GM12891 (cell line): ENCODE data around the gene OR2K2.
"Not testable (repeated sequence)": the region's sequence is repeated elsewhere in the genome, so short reads cannot be mapped to it uniquely, and the experiment has no call there.

Experiments
- DNase-seq: peaks from one replicate; pipeline ENCODE4 v3.0.0; 2011; ENCODE audit warnings: low spot score; ENCODE audit not compliant: insufficient read length
- FAIRE-seq: peaks from 2 replicates; lab custom pipeline; 2011; peaks lifted over from hg19 to GRCh38; lab: Jason Lieb, UNC
- PAX5 ChIP-seq: IDR thresholded peaks from 2 replicates; pipeline ENCODE4 v1.6.1; 2011; ENCODE audit warnings: low read length, moderate library complexity, mild to moderate bottlenecking; ENCODE audit not compliant: insufficient read depth, severe bottlenecking
- POLR2A ChIP-seq: IDR thresholded peaks from 2 replicates; pipeline ENCODE4 v1.6.1; 2011; ENCODE audit warnings: low read depth, low read length, control low read depth
- POLR2AphosphoS5 ChIP-seq: IDR thresholded peaks from 2 replicates; pipeline ENCODE4 v1.6.1; 2011; ENCODE audit warnings: low read depth, low read length, control low read depth
- POU2F2 ChIP-seq: IDR thresholded peaks from 2 replicates; pipeline ENCODE4 v1.6.1; 2011; ENCODE audit warnings: low read depth, mild to moderate bottlenecking, control low read depth, low read length, moderate library complexity
- SPI1 ChIP-seq: IDR thresholded peaks from 2 replicates; pipeline ENCODE4 v1.6.1; 2011; ENCODE audit warnings: low read depth, low read length, control low read depth
- TAF1 ChIP-seq: IDR thresholded peaks from 2 replicates; pipeline ENCODE4 v1.6.1; 2011; ENCODE audit warnings: low read depth, low read length, control low read depth

Gene OR2K2

GRCh38 chr9:111349766-111350165, 19.7 kb upstream of the OR2K2 start:
- DNase-seq (no peak), FAIRE-seq (no peak)
- no peak for TF ChIP-seq PAX5
- TF ChIP-seq POLR2AphosphoS5: no peak

DNA sequence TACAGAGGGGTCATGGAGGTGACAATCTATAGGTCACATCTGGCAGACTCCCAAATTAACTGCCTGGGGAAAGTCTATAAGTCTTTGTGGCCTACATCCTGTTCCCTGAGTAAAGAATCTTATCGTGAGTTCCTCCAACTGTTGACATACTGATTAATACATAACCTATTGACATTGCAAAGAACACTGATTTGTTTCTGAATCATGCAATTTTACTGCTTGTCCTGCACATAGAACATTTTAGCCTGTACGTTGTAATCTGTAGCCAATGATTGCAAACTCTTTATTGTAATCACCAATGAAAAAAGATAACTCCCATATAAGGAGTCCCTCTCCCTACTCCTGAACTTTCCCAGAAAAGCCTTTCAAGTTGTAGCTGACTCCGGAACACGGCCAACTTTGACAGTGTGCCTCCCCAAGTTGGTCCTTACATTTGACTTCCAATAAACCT, 18.8 kb upstream of the OR2K2 start:
- DNase-seq (no peak), FAIRE-seq (no peak)
- TF ChIP-seq POLR2AphosphoS5 (no peak), POU2F2 (no peak), PAX5 (no peak), SPI1 (no peak), POLR2A (no peak), TAF1 (no peak)

- not testable (repeated sequence) for FAIRE-seq, DNase-seq
Observed at GRCh38 chr9:111334318-111334863, 4.4 kb upstream of the OR2K2 start.

- no peak for FAIRE-seq
- TF ChIP-seq SPI1 (no peak), POLR2A (no peak), POLR2AphosphoS5 (no peak), POU2F2 (no peak), PAX5 (no peak), TAF1 (no peak)
- no peak for DNase-seq
Observed at GRCh38 chr9:111320631-111321030, 9.4 kb downstream of the OR2K2 start.

- TF ChIP-seq POLR2A: no peak
- no peak for TF ChIP-seq TAF1
- no peak for TF ChIP-seq POLR2AphosphoS5
- no peak for TF ChIP-seq PAX5
- TF ChIP-seq POU2F2: no peak
- DNase-seq (no peak), FAIRE-seq (no peak)
Observed at GRCh38 chr9:111316796-111317195, 13.2 kb downstream of the OR2K2 start.

DNA sequence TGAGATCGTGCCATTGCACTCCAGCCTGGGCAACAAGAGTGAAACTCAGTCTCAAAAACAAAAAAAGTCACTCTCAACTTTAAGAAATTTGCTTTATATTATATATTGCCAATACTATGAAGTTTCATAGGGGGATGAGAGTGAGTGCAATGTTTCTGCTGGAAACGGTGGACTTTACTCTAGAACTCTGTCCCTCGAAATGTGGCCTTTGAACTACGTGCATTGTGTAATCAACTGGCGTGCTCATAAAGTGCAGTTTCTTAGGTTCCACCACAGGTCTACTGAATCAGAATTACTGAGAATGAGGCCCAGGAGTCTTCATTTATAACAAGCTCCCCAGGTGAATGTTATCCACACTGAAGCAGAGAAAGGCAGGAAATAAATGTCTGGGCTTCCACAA, 24.1 kb downstream of the OR2K2 start:
- DNase-seq: no peak

DNA sequence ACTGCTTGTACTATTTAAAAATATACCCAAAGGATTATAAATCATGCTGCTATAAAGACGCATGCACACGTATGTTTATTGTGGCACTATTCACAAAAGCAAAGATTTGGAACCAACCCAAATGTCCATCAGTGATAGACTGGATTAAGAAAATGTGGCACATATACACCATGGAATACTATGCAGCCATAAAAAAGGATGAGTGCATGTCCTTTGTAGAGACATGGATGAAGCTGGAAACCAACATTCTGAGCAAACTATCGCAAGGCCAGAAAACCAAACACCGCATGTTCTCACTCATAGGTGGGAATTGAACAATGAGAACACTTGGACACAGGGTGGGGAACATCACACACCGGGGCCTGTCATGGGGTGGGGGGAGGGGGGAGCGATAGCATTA, 26.0 kb downstream of the OR2K2 start:
- DNase-seq, FAIRE-seq: not testable (repeated sequence)

More for the DNA sequence above, 24.1 kb downstream of the OR2K2 start:
- FAIRE-seq: no peak
- TF ChIP-seq POLR2AphosphoS5 (no peak), POLR2A (no peak), PAX5 (no peak), SPI1 (no peak), TAF1 (no peak), POU2F2 (no peak)

DNA sequence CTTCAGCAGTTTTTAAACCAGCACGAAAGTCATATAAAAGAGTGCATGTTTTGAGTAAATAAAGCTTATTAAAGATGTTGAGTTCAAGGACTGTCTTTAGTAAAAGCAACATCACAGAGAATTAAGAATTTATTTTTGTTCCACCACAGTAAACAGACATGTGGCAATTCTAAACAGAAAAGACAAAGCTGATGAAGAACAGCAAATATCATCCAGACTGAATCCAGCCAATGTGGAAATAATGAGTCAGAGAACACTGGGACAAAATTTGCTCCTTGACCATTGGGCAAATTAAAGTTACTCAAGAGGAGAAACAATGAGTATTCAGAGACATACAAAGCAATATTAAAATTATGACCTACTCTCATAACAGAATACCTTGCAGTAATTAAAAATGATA, 28.8 kb downstream of the OR2K2 start:
- TF ChIP-seq TAF1 (no peak), POU2F2 (no peak), POLR2AphosphoS5 (no peak)
- no peak for DNase-seq
- FAIRE-seq: no peak

GRCh38 chr9:111300140-111300735, 29.8 kb downstream of the OR2K2 start:
- FAIRE-seq: no peak
- no peak for TF ChIP-seq TAF1
- no peak for TF ChIP-seq SPI1
- no peak for TF ChIP-seq POU2F2
- no peak for DNase-seq

- not testable (repeated sequence) for FAIRE-seq, DNase-seq
Observed at GRCh38 chr9:111299599-111299966, 30.4 kb downstream of the OR2K2 start.

DNA sequence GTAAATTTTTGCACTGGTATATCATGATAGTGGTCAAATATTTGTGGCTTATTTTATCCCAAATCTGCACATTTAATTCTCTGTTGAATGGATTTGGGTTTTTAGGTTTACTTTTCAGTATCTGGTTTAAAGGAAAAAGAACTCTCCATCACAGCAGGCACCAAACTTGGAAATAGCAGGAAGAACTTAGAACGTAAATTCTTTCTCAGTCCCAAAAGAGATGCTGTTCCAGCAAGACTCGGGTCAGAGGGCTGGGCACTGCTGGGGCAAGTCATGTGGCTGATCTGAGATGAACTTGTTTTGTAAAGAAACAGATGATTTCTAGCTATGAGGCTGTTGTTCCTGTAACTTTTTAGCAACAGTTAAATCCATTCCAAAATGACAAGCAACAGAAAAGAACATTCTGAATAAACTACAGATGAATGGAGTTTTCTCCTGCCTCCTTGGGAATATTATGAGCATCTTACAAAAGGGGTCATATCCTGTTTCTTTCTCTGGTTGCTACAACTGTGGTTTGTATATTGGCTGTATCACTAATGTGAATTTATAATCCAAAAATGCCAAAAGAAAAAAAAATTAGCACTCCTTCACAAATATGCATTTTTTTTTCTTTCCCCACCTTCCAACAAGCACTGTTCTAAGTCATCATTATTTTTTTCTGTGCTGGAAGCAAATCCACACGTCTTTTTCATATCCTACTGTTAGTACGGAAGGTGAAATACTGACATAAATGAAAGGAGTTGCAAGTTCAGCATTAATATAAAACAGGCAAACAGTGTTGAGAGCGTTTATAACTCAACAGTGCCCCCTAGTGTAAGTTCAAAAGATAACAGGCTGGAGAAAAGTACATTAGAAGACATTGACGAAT, 31.1 kb downstream of the OR2K2 start:
- TF ChIP-seq POLR2A: no peak
- TF ChIP-seq PAX5: no peak
- no peak for TF ChIP-seq TAF1
- no peak for TF ChIP-seq POLR2AphosphoS5
- no peak for TF ChIP-seq POU2F2
- TF ChIP-seq SPI1: no peak
- FAIRE-seq: peak; percentile 65
- peak; percentile 2 for DNase-seq
